Measurements from ENCODE around the gene FRMD1. TPM values are rescaled to one million over a fixed set of nuclear protein-coding genes. Genes with fewer than 3 reads are reported as not detected.

FRMD1 gene
- total and polyA plus RNA-seq, 2 of the 8 experiments (the other 6 are each of a cell fraction or from before 2014, with no cell fraction given), result 0.36 TPM; not detected in 1

GRCh38 chr6:168051648-168052047 is 27.4 kb downstream of the FRMD1 start (continued):
- TF ChIP-seq TAF7 (optimal IDR thresholded peaks at IDR 0.05; ENCODE audit: borderline replicate concordance, low read depth, low read length), result no peak
